ENCODE measurements around the gene SIRT2. TPM values are rescaled to one million over a fixed set of nuclear protein-coding genes. Genes with fewer than 3 reads are reported as not detected.
A peak's percentile ranks its signal among the peaks of the same experiment; 100 is the strongest.

Gene SIRT2
- total RNA-seq, 4 donors from 2014 or later: 208 to 327 (median 285) TPM

- peaks cover 4 to 29% of the 10 kb centered on the region in 2 donors for H3K36me3 ChIP-seq
- H3K4me1 ChIP-seq: peaks cover 45 to 52% of the 10 kb centered on the region in 2 donors
- no peaks in the 10 kb centered on the region for H3K9me3 ChIP-seq
- peak within 1 kb of the TSS; percentile 98 to 100 (median 100) for H3K27ac ChIP-seq
- H3K27me3 ChIP-seq: no peaks in the 10 kb centered on the region
- intact Hi-C loops (cut with DNase I; ENCODE audit: low total_unique reads): loop anchor here (1.0 to 5.0 kb wide), 3 partner anchors 19 to 562 kb away; partner anchors contain the start of genes ECH1, NFKBIB, PLEKHG2 and SIRT2
- in situ Hi-C loops (cut with MboI; ENCODE audit: low sequenced_read_pairs in 4 of 4): loop anchor here in 2 of 4 donors (5.0 to 25.0 kb wide), 5 partner anchors 45 to 463 kb away; partner anchors contain the start of genes NFKBIB (in 2 of the 2), SIRT2 (in 2 of the 2), ACTN4 (in 1 of the 2) and GGN (in 1 of the 2)
- peak within 1 kb of the TSS; percentile 63 to 99 (median 92) for H3K4me3 ChIP-seq
- TF ChIP-seq POLR2A (IDR thresholded peaks at IDR 0.05) (peak; percentile 98), CTCF (IDR thresholded peaks at IDR 0.05 in 4 of 5, conservative IDR thresholded peaks at IDR 0.05 in 1 of 5) (peak in 4 of 5 experiments; percentile 47 to 69 (median 55))
- ATAC-seq (peak in 1 of 2 donors; percentile 80), DNase-seq (peak in 1 of 2 donors; percentile 100)
Observed at GRCh38 chr19:38849860-38850435, 49.5 kb downstream of the SIRT2 start, which contains the start of gene HNRNPL. Gene HNRNPL (minus strand): TSS chr19:38849986. CDS start chr19:38849966, 20 bp downstream.

GRCh38 chr19:38849147-38849859 lies 50.1 kb downstream of the SIRT2 start:
- H3K27ac ChIP-seq: peak overlapping the region; percentile 97 to 100 (median 99)
- H3K27me3 ChIP-seq: no peaks in the 10 kb centered on the region
- in situ Hi-C loops (cut with MboI; ENCODE audit: low sequenced_read_pairs in 4 of 4): loop anchor here in 2 of 4 donors (10.0 to 25.0 kb wide), 4 partner anchors 45 to 462 kb away; partner anchors contain the start of genes ACTN4 (in 1 of the 2), GGN (in 1 of the 2), NFKBIB (in 1 of the 2) and SIRT2 (in 1 of the 2)
- peak; percentile 30 to 37 for ATAC-seq
- H3K4me3 ChIP-seq: peak overlapping the region; percentile 63 to 99 (median 81)
- peaks cover 8 to 36% of the 10 kb centered on the region in 2 donors for H3K36me3 ChIP-seq
- TF ChIP-seq CTCF (IDR thresholded peaks at IDR 0.05 in 4 of 5, conservative IDR thresholded peaks at IDR 0.05 in 1 of 5): no peak
- no peak for TF ChIP-seq POLR2A (IDR thresholded peaks at IDR 0.05)
- no peaks in the 10 kb centered on the region for H3K9me3 ChIP-seq
- intact Hi-C loops (cut with DNase I; ENCODE audit: low total_unique reads): loop anchor here (1.0 kb wide), 2 partner anchors 18 to 50 kb away; partner anchors contain the start of genes ECH1, NFKBIB and SIRT2
- peaks cover 51 to 58% of the 10 kb centered on the region in 2 donors for H3K4me1 ChIP-seq
- peak; percentile 92 to 96 for DNase-seq

- TF ChIP-seq POLR2A (IDR thresholded peaks at IDR 0.05): no peak
- TF ChIP-seq CTCF (IDR thresholded peaks at IDR 0.05 in 4 of 5, conservative IDR thresholded peaks at IDR 0.05 in 1 of 5): peak in 1 of 5 experiments; percentile 18
- in situ Hi-C loops (cut with MboI; ENCODE audit: low sequenced_read_pairs in 4 of 4): loop anchor here in 2 of 4 donors (10.0 to 25.0 kb wide), 4 partner anchors 46 to 461 kb away; partner anchors contain the start of genes ACTN4 (in 1 of the 2), GGN (in 1 of the 2), NFKBIB (in 1 of the 2) and SIRT2 (in 1 of the 2)
- H3K4me3 ChIP-seq: peak overlapping the region; percentile 63 to 99 (median 81)
- peak overlapping the region; percentile 97 to 100 (median 99) for H3K27ac ChIP-seq
- intact Hi-C loops (cut with DNase I; ENCODE audit: low total_unique reads): loop anchor here (1.0 kb wide), 3 partner anchors 17 to 190 kb away; partner anchors contain the start of genes ECH1, NFKBIB and SIRT2
- no peak for ATAC-seq
- peaks cover 9 to 44% of the 10 kb centered on the region in 2 donors for H3K36me3 ChIP-seq
- H3K4me1 ChIP-seq: peaks cover 54 to 59% of the 10 kb centered on the region in 2 donors
- no peaks in the 10 kb centered on the region for H3K27me3 ChIP-seq
- DNase-seq: no peak
- H3K9me3 ChIP-seq: no peaks in the 10 kb centered on the region
Observed at GRCh38 chr19:38848299-38849146, 50.9 kb downstream of the SIRT2 start.

- Histone ChIP-seq H3K27ac (peak overlapping the region; percentile 97 to 100 (median 99)), H3K4me1 (peaks cover 64 to 69% of the 10 kb centered on the region in 2 donors), H3K9me3 (no peaks in the 10 kb centered on the region), H3K4me3 (no peak overlapping the region), H3K27me3 (no peaks in the 10 kb centered on the region), H3K36me3 (peaks cover 14 to 68% of the 10 kb centered on the region in 2 donors)
- in situ Hi-C loops (cut with MboI; ENCODE audit: low sequenced_read_pairs in 4 of 4) (loop anchor here in 2 of 4 donors (10.0 to 25.0 kb wide), 4 partner anchors 49 to 459 kb away; partner anchors contain the start of genes ACTN4 (in 1 of the 2), GGN (in 1 of the 2), NFKBIB (in 1 of the 2) and SIRT2 (in 1 of the 2)), intact Hi-C loops (cut with DNase I; ENCODE audit: low total_unique reads) (no loop called here)
- ATAC-seq (no peak), DNase-seq (no peak)
- TF ChIP-seq CTCF (IDR thresholded peaks at IDR 0.05 in 4 of 5, conservative IDR thresholded peaks at IDR 0.05 in 1 of 5): no peak
- TF ChIP-seq POLR2A (IDR thresholded peaks at IDR 0.05): no peak
Observed at GRCh38 chr19:38846097-38846496, 53.3 kb downstream of the SIRT2 start.
